ENCODE results near the gene PTCSC3. TPM values are rescaled to one million over a fixed set of nuclear protein-coding genes. Genes with fewer than 3 reads are reported as not detected.
"Not testable (repeated sequence)": the region's sequence is repeated elsewhere in the genome, so short reads cannot be mapped to it uniquely, and the experiment has no call there.

The PTCSC3 gene
- total RNA-seq, 2 experiments from 2014 or later = not detected

GRCh38 chr14:36111822-36112583 lies 64.5 kb downstream of the PTCSC3 start:
- H3K36me3 Mint-ChIP-seq (ENCODE audit: low read depth) = no peaks in the 10 kb centered on the region
- ChIA-PET CTCF (no interaction called here), POLR2A (interaction anchor here (0.6 kb wide), 1 partner anchor 72 kb away, joined by 3 read pairs; no protein-coding TSS in a partner anchor)
- no peak for TF ChIP-seq CTCF (IDR thresholded peaks at IDR 0.05)
- no peaks in the 10 kb centered on the region for H3K9me3 Mint-ChIP-seq
- no peak for ATAC-seq
- no peak overlapping the region for H3K27ac Mint-ChIP-seq
- intact Hi-C loops (cut with micrococcal nuclease) = no loop called here
- DNase-seq = no peak
- no peak overlapping the region for H3K4me3 Mint-ChIP-seq
- H3K27me3 Mint-ChIP-seq = peaks cover 6% of the 10 kb centered on the region
- no peaks in the 10 kb centered on the region for H3K4me1 Mint-ChIP-seq (ENCODE audit: low read depth)

- ChIA-PET POLR2A (no interaction called here), CTCF (interaction anchor here (0.6 kb wide), 1 partner anchor 416 kb away, joined by 3 read pairs; no protein-coding TSS in a partner anchor)
- H3K4me1 Mint-ChIP-seq (ENCODE audit: low read depth) = no peaks in the 10 kb centered on the region
- H3K36me3 Mint-ChIP-seq (ENCODE audit: low read depth) = no peaks in the 10 kb centered on the region
- no peak overlapping the region for H3K4me3 Mint-ChIP-seq
- DNase-seq (no peak), ATAC-seq (no peak)
- no peak for TF ChIP-seq CTCF (IDR thresholded peaks at IDR 0.05)
- H3K27me3 Mint-ChIP-seq = peaks cover 11% of the 10 kb centered on the region
- no peaks in the 10 kb centered on the region for H3K9me3 Mint-ChIP-seq
- H3K27ac Mint-ChIP-seq = no peak overlapping the region
- intact Hi-C loops (cut with micrococcal nuclease) = no loop called here
Observed at GRCh38 chr14:36105401-36105800, 71.1 kb downstream of the PTCSC3 start.

GRCh38 chr14:36104258-36104657 lies 72.3 kb downstream of the PTCSC3 start:
- POLR2A ChIA-PET; CTCF ChIA-PET; intact Hi-C loops (cut with micrococcal nuclease); H3K9me3 Mint-ChIP-seq; DNase-seq; H3K4me1 Mint-ChIP-seq (ENCODE audit: low read depth); H3K4me3 Mint-ChIP-seq; H3K27ac Mint-ChIP-seq; ATAC-seq; H3K36me3 Mint-ChIP-seq (ENCODE audit: low read depth): not testable (repeated sequence)
- H3K27me3 Mint-ChIP-seq = peaks cover 13% of the 10 kb centered on the region

GRCh38 chr14:36099619-36100018 lies 76.9 kb downstream of the PTCSC3 start:
- no peak for ATAC-seq
- Mint-ChIP-seq H3K27me3 (peaks cover 19% of the 10 kb centered on the region), H3K27ac (no peak overlapping the region), H3K4me1 (ENCODE audit: low read depth) (no peaks in the 10 kb centered on the region), H3K36me3 (ENCODE audit: low read depth) (no peaks in the 10 kb centered on the region), H3K4me3 (no peak overlapping the region), H3K9me3 (no peaks in the 10 kb centered on the region)
- TF ChIP-seq CTCF (IDR thresholded peaks at IDR 0.05) = no peak
- no peak for DNase-seq
- POLR2A ChIA-PET = no interaction called here
- intact Hi-C loops (cut with micrococcal nuclease) = no loop called here
- CTCF ChIA-PET = no interaction called here

- ATAC-seq = no peak
- Mint-ChIP-seq H3K36me3 (ENCODE audit: low read depth) (no peaks in the 10 kb centered on the region), H3K4me3 (no peak overlapping the region), H3K4me1 (ENCODE audit: low read depth) (no peaks in the 10 kb centered on the region), H3K27me3 (peaks cover 26% of the 10 kb centered on the region), H3K9me3 (no peaks in the 10 kb centered on the region), H3K27ac (no peak overlapping the region)
- no peak for DNase-seq
- ChIA-PET CTCF (interaction anchor here (1.6 kb wide), 1 partner anchor 28 kb away, joined by 6 read pairs; no protein-coding TSS in a partner anchor), POLR2A (no interaction called here)
- no peak for TF ChIP-seq CTCF (IDR thresholded peaks at IDR 0.05)
- intact Hi-C loops (cut with micrococcal nuclease) = no loop called here
Observed at GRCh38 chr14:36097356-36097755, 79.2 kb downstream of the PTCSC3 start.

Data from activated CD8-positive, alpha-beta T cell treated with anti-CD3 and anti-CD28 coated beads for 36 hours (primary cell).